ENCODE measurements around the gene PLEKHF1. TPM values are rescaled to one million over a fixed set of nuclear protein-coding genes. Genes with fewer than 3 reads are reported as not detected.

Gene PLEKHF1
- polyA plus RNA-seq, 1 donor = 2.5 TPM

DNA sequence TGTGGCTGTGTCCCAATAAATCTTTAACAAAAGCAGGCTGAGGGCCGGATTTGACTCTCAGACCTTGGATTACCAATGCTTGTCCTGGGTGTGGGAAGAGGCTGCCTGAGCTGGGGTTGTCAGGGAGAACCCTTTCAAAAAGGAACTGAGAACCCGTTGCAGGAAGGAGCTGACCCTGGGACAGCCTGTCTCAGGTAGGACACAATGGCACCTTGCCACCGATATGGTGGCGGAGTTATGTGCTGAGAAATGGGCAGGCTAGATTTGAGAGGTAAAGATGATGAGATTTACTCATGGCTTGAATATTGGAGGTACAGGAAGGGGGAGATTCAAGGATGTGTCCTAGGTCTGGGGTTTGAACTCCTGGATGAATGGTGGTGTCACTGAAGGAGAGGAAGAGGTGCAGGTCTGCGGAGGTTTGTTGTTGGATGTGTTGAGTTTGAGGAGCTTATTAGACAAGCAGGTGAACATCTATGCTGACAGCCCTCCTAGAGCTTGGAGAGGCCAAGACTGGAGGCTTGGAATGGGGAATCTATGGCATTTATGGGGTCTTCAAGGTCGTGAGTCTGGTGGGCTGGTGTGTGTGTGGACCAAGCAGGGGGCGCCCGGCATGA is 7.2 kb downstream of the PLEKHF1 start:
- H3K9me3 ChIP-seq (ENCODE audit: control insufficient read depth, low read depth, low read length) = no peaks in the 10 kb centered on the region
- no peaks in the 10 kb centered on the region for H3K36me3 ChIP-seq (ENCODE audit: control insufficient read depth, insufficient read depth, low read length)
- H3K4me3 ChIP-seq (ENCODE audit: low read length) = no peak overlapping the region
- no peak for DNase-seq
- H3K4me1 ChIP-seq (ENCODE audit: control insufficient read depth, insufficient read depth, low read length) = no peaks in the 10 kb centered on the region
- H3K27ac ChIP-seq (ENCODE audit: low read length) = no peak overlapping the region
- WGBS (ENCODE audit: insufficient coverage, low lambda C conversion rate) = no CpG with 5 or more reads among the region's 8 CpGs
- H3K27me3 ChIP-seq (ENCODE audit: control insufficient read depth, insufficient read depth, low read length) = no peaks in the 10 kb centered on the region

DNA sequence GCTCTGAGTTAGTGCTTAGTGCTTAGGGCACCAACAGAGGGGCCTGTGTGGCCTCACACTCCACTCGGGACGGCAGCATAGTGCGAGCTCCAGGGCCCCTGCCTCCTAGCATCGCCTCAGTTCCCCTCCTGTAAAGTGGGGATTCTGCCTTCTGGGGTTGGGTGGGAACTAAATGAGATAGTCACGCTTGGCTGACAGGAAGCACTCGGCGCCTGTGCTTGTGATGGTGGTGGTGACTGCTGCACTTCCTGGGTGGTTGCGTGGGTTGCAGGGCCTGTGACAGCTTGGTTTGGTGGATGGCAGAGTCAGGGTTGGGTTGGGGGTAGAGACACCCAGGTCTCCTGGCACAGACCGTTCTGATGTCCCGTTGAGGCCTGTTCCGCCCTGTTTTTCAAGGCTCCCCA is 7.7 kb downstream of the PLEKHF1 start:
- H3K36me3 ChIP-seq (ENCODE audit: control insufficient read depth, insufficient read depth, low read length) = no peaks in the 10 kb centered on the region
- no peaks in the 10 kb centered on the region for H3K9me3 ChIP-seq (ENCODE audit: control insufficient read depth, low read depth, low read length)
- no peak overlapping the region for H3K27ac ChIP-seq (ENCODE audit: low read length)
- no peak overlapping the region for H3K4me3 ChIP-seq (ENCODE audit: low read length)
- DNase-seq = no peak
- H3K27me3 ChIP-seq (ENCODE audit: control insufficient read depth, insufficient read depth, low read length) = no peaks in the 10 kb centered on the region
- no CpG with 5 or more reads among the region's 11 CpGs for WGBS (ENCODE audit: insufficient coverage, low lambda C conversion rate)
- no peaks in the 10 kb centered on the region for H3K4me1 ChIP-seq (ENCODE audit: control insufficient read depth, insufficient read depth, low read length)

DNA sequence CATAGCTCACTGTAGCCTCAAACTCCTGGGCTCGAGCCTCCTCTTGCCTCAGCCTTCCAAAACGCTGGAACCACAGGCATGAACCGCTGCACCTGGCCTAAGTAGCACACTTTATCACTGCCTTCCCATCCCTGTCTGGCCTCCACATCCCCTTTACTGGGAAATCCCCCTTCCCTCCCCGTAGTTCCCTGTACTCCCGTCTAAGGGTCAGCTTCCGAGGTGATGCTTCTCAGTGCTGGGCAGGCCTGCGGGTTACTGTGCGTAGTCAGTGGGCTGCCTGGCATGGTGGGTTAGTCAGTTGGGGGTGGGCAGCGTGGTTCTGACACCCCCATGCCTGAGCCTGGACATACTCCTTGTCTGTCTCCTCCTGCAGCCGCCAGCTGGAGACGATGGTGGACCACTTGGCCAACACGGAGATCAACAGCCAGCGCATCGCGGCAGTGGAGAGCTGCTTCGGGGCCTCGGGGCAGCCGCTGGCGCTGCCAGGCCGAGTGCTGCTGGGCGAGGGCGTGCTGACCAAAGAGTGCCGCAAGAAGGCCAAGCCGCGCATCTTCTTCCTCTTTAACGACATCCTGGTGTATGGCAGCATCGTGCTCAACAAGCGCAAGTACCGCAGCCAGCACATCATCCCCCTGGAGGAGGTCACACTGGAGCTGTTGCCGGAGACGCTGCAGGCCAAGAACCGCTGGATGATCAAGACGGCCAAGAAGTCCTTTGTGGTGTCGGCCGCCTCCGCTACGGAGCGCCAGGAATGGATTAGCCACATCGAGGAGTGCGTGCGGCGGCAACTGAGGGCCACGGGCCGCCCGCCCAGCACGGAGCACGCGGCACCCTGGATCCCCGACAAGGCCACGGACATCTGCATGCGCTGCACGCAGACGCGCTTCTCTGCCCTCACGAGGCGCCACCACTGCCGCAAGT is 8.4 kb downstream of the PLEKHF1 start:
- Histone ChIP-seq H3K9me3 (ENCODE audit: control insufficient read depth, low read depth, low read length) (no peaks in the 10 kb centered on the region), H3K36me3 (ENCODE audit: control insufficient read depth, insufficient read depth, low read length) (no peaks in the 10 kb centered on the region), H3K27ac (ENCODE audit: low read length) (no peak overlapping the region), H3K4me3 (ENCODE audit: low read length) (no peak overlapping the region), H3K4me1 (ENCODE audit: control insufficient read depth, insufficient read depth, low read length) (no peaks in the 10 kb centered on the region), H3K27me3 (ENCODE audit: control insufficient read depth, insufficient read depth, low read length) (no peaks in the 10 kb centered on the region)
- WGBS (ENCODE audit: insufficient coverage, low lambda C conversion rate) = no CpG with 5 or more reads among the region's 57 CpGs
- DNase-seq = no peak

- Histone ChIP-seq H3K9me3 (ENCODE audit: control insufficient read depth, low read depth, low read length) (no peaks in the 10 kb centered on the region), H3K27me3 (ENCODE audit: control insufficient read depth, insufficient read depth, low read length) (no peaks in the 10 kb centered on the region), H3K27ac (ENCODE audit: low read length) (no peak overlapping the region), H3K4me3 (ENCODE audit: low read length) (no peak overlapping the region), H3K4me1 (ENCODE audit: control insufficient read depth, insufficient read depth, low read length) (no peaks in the 10 kb centered on the region), H3K36me3 (ENCODE audit: control insufficient read depth, insufficient read depth, low read length) (no peaks in the 10 kb centered on the region)
- no peak for DNase-seq
- WGBS (ENCODE audit: insufficient coverage, low lambda C conversion rate) = no CpG with 5 or more reads among the region's 34 CpGs
Observed at GRCh38 chr19:29674374-29675119, 9.3 kb downstream of the PLEKHF1 start.

DNA sequence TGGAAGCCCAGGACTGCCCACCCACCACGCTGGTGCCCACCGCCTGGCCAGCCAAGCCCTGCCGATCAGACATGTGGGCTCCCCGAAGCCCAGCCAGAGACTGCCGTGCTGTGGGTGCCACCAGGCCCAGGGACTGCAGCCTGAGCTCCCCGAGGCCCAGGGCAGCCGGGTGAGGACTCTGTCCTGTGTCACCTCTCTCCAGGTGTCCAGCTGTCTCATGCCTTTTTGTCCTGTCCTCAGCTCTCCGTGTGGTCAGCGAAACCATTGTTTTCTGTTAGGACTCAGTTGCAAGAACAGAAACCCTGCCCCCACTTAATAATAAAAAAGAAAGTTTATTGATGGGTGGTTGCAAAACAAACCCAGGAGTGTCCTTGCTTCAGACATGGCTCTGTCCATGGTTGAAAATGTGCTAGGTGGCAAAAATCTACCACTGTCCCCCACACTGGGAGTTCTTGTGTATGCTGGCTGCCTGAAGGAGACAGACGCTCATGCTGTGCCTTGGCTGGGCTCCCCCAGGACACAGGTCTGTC is 9.9 kb downstream of the PLEKHF1 start:
- H3K27ac ChIP-seq (ENCODE audit: low read length) = no peak overlapping the region
- WGBS (ENCODE audit: insufficient coverage, low lambda C conversion rate) = no CpG with 5 or more reads among the region's 10 CpGs
- no peaks in the 10 kb centered on the region for H3K27me3 ChIP-seq (ENCODE audit: control insufficient read depth, insufficient read depth, low read length)
- DNase-seq = no peak
- H3K9me3 ChIP-seq (ENCODE audit: control insufficient read depth, low read depth, low read length) = no peaks in the 10 kb centered on the region
- H3K36me3 ChIP-seq (ENCODE audit: control insufficient read depth, insufficient read depth, low read length) = no peaks in the 10 kb centered on the region
- no peaks in the 10 kb centered on the region for H3K4me1 ChIP-seq (ENCODE audit: control insufficient read depth, insufficient read depth, low read length)
- H3K4me3 ChIP-seq (ENCODE audit: low read length) = no peak overlapping the region

- DNase-seq = no peak
Observed at GRCh38 chr19:29675650-29676186, 10.5 kb downstream of the PLEKHF1 start.

GRCh38 chr19:29676586-29676985 is 11.3 kb downstream of the PLEKHF1 start:
- Histone ChIP-seq H3K9me3 (ENCODE audit: control insufficient read depth, low read depth, low read length) (no peaks in the 10 kb centered on the region), H3K27ac (ENCODE audit: low read length) (no peak overlapping the region), H3K36me3 (ENCODE audit: control insufficient read depth, insufficient read depth, low read length) (no peaks in the 10 kb centered on the region), H3K27me3 (ENCODE audit: control insufficient read depth, insufficient read depth, low read length) (no peaks in the 10 kb centered on the region), H3K4me3 (ENCODE audit: low read length) (no peak overlapping the region), H3K4me1 (ENCODE audit: control insufficient read depth, insufficient read depth, low read length) (no peaks in the 10 kb centered on the region)
- WGBS (ENCODE audit: insufficient coverage, low lambda C conversion rate) = no CpG with 5 or more reads among the region's 8 CpGs
- no peak for DNase-seq

More at GRCh38 chr19:29675650-29676186, 10.5 kb downstream of the PLEKHF1 start:
- Histone ChIP-seq H3K4me1 (ENCODE audit: control insufficient read depth, insufficient read depth, low read length) (no peaks in the 10 kb centered on the region), H3K27ac (ENCODE audit: low read length) (no peak overlapping the region), H3K27me3 (ENCODE audit: control insufficient read depth, insufficient read depth, low read length) (no peaks in the 10 kb centered on the region), H3K4me3 (ENCODE audit: low read length) (no peak overlapping the region), H3K9me3 (ENCODE audit: control insufficient read depth, low read depth, low read length) (no peaks in the 10 kb centered on the region), H3K36me3 (ENCODE audit: control insufficient read depth, insufficient read depth, low read length) (no peaks in the 10 kb centered on the region)
- WGBS (ENCODE audit: insufficient coverage, low lambda C conversion rate) = no CpG with 5 or more reads among the region's 13 CpGs

- no CpG with 5 or more reads among the region's 23 CpGs for WGBS (ENCODE audit: insufficient coverage, low lambda C conversion rate)
- H3K4me3 ChIP-seq (ENCODE audit: low read length) = no peak overlapping the region
- no peak for DNase-seq
- H3K36me3 ChIP-seq (ENCODE audit: control insufficient read depth, insufficient read depth, low read length) = no peaks in the 10 kb centered on the region
- H3K27me3 ChIP-seq (ENCODE audit: control insufficient read depth, insufficient read depth, low read length) = no peaks in the 10 kb centered on the region
- H3K27ac ChIP-seq (ENCODE audit: low read length) = no peak overlapping the region
- no peaks in the 10 kb centered on the region for H3K9me3 ChIP-seq (ENCODE audit: control insufficient read depth, low read depth, low read length)
- H3K4me1 ChIP-seq (ENCODE audit: control insufficient read depth, insufficient read depth, low read length) = no peaks in the 10 kb centered on the region
Observed at GRCh38 chr19:29677001-29677817, 11.9 kb downstream of the PLEKHF1 start.

DNA sequence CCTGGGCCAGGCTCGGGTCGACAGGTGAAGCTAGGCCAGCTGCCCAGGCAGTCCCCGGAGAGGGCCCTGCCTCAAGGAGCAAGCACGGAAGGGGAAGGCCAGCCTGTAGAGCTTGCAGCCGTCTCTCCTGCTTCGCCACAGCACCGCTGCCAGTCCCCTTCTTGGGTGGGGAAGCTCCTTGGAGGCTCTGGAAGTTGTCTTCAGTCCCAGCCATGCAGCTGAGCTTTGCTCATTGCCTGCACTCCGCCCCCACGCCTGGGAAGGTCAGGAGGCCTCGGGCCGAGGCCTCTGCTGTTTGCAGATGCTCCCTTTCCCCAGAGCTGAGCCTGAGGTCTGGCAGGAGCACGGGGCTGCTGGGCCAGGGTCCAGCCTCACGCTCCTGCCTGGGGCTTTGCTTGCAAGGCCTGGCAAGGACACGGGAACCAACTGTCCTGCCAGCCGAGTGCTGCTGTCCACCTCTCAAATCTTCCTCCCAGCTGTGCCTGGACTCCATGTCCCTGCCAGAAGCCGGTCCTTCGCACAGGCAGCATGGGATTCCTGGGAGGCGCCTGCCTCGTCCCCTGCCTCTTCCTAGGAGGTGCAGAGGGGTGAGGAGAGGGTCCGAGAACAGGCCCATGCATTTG is 13.3 kb downstream of the PLEKHF1 start:
- H3K27ac ChIP-seq (ENCODE audit: low read length) = no peak overlapping the region
- DNase-seq = no peak
- WGBS (ENCODE audit: insufficient coverage, low lambda C conversion rate) = no CpG with 5 or more reads among the region's 20 CpGs

More for the DNA sequence above, 13.3 kb downstream of the PLEKHF1 start:
- Histone ChIP-seq H3K4me1 (ENCODE audit: control insufficient read depth, insufficient read depth, low read length) (no peaks in the 10 kb centered on the region), H3K9me3 (ENCODE audit: control insufficient read depth, low read depth, low read length) (no peaks in the 10 kb centered on the region), H3K4me3 (ENCODE audit: low read length) (no peak overlapping the region), H3K36me3 (ENCODE audit: control insufficient read depth, insufficient read depth, low read length) (no peaks in the 10 kb centered on the region), H3K27me3 (ENCODE audit: control insufficient read depth, insufficient read depth, low read length) (no peaks in the 10 kb centered on the region)

All from large intestine (tissue), 3 donors.